Tibial nerve (tissue), 3 donors: ENCODE results near the gene NUAK1.

Experiments
- CTCF ChIP-seq, 5 experiments: fragments of 200-600 bp in 3 of 5; fragments of 450-650 bp in 2 of 5; sonication (generic) in 3 of 5; IDR thresholded peaks; one replicate each; pipeline ENCODE4 v1.5.1; 2016 to 2019; ENCODE audit warnings: antibody characterized with exemption in 5 of 5, mild to moderate bottlenecking in 3 of 5, moderate library complexity in 2 of 5
- POLR2A ChIP-seq, 2 donors: fragments of 450-650 bp; IDR thresholded peaks; one replicate each; pipeline ENCODE4 v1.6.1; 2017; ENCODE audit warnings: antibody characterized with exemption in 2 of 2, mild to moderate bottlenecking in 2 of 2, moderate library complexity in 2 of 2

DNA sequence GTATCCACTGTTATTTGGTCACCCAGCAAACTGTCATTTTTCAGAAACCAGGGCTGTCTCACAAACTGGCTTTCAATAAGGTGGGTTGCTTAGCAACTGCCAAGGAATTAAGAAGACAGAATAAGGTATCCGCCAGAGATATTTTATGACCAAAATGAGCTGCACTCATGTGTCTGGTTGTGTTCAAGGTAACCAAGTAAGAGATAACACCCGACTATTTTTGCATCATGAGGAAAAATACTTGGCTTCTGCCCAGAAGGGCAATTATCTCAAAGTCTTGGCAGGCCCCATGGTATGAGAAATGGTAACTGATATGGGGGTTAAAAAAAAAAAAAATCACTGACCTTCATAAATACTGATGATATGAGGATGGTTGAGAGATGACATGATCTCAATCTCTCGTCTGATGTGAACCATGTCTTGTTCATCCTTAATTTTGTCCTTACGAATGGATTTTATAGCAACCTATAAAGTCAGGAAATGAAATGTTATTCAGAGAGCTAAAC lies 32.6 kb downstream of the NUAK1 start:
- TF ChIP-seq POLR2A (IDR thresholded peaks at IDR 0.05) (no peak), CTCF (IDR thresholded peaks at IDR 0.05) (no peak)
